Peyer's patch (tissue), 4 donors: ENCODE measurements around the gene SRC. TPM values are rescaled to one million over a fixed set of nuclear protein-coding genes. Genes with fewer than 3 reads are reported as not detected.

Source experiments
- DNase-seq, 3 donors: peaks; one replicate each; pipeline ENCODE4 v3.0.0-alpha.2; 2017 to 2019
- H3K27ac ChIP-seq, 4 donors: fragments of 200-600 bp; sonication (generic); one replicate each; pipeline ENCODE4 v1.5.1; 2016 to 2019
- H3K27me3 ChIP-seq, 2 donors: fragments of 200-600 bp; sonication (generic); one replicate each; pipeline ENCODE4 v1.5.1; 2019
- H3K36me3 ChIP-seq, 3 donors: fragments of 200-600 bp; sonication (generic); one replicate each; pipeline ENCODE4 v1.5.1; 2016 to 2019
- H3K4me1 ChIP-seq, 4 donors: fragments of 200-600 bp; sonication (generic); one replicate each; pipeline ENCODE4 v1.5.1; 2016 to 2019
- H3K4me3 ChIP-seq, 4 donors: fragments of 200-600 bp; sonication (generic); 1 replicate in 3 of 4; 2 replicates in 1 of 4; pipeline ENCODE4 v1.5.1; 2016 to 2019; ENCODE audit warnings: mild to moderate bottlenecking in 1 of 4
- H3K9me3 ChIP-seq, 4 donors: fragments of 200-600 bp; sonication (generic); one replicate each; pipeline ENCODE4 v1.5.1; 2016 to 2019; ENCODE audit warnings: mild to moderate bottlenecking in 1 of 4
- CTCF ChIP-seq, 6 experiments: fragments of 450-650 bp in 4 of 6; fragments of 200-600 bp in 2 of 6; sonication (generic) in 1 of 6; IDR thresholded peaks; one replicate each; pipeline ENCODE4 v1.5.1; 2017 to 2019; ENCODE audit warnings: antibody characterized with exemption in 6 of 6, mild to moderate bottlenecking in 3 of 6, moderate library complexity in 1 of 6
- POLR2A ChIP-seq, 2 donors: fragments of 450-650 bp; IDR thresholded peaks; one replicate each; pipeline ENCODE4 v1.5.1; 2017; ENCODE audit warnings: antibody characterized with exemption in 2 of 2, mild to moderate bottlenecking in 2 of 2, moderate library complexity in 2 of 2
- total RNA-seq, 4 donors: library from RNA; depleted of rRNA; stranded (reverse); fragments of >200 nt; gene quantifications; one replicate each; pipeline ENCODE4 v1.1.0, GENCODE V29; 2016

The SRC gene
- total RNA-seq, 4 donors from 2014 or later = 85.8 to 187 (median 146) TPM

DNA sequence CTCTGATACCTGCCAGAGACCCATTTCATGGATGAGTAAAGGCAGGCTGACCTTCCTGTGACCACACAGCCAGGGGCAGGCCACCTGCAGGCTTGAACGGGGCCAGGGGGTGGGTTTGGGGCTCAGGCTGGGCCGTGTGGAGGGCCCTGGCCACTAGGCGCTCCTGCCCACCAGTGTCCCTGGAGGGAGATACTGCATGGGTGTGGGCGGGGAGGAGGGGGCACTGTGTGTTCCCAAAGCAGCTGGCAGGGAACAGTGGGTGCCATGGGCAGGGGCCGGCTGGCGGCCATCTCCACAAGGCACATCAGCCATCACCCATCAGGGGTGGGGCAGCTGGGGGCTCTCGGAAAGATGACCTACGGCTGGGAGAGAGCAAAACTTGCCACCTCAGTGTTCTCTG lies 15.4 kb downstream of the SRC start:
- no peak overlapping the region for H3K27ac ChIP-seq
- DNase-seq = peak in 2 of 3 donors; percentile 28 to 33
- H3K36me3 ChIP-seq = peaks cover 0 to 22% (median 0%) of the 10 kb centered on the region in 3 donors
- no peak overlapping the region for H3K4me3 ChIP-seq
- no peaks in the 10 kb centered on the region for H3K9me3 ChIP-seq
- no peaks in the 10 kb centered on the region for H3K27me3 ChIP-seq
- TF ChIP-seq CTCF (IDR thresholded peaks at IDR 0.05) (no peak), POLR2A (IDR thresholded peaks at IDR 0.05) (no peak)
- H3K4me1 ChIP-seq = peaks cover 0 to 26% (median 0%) of the 10 kb centered on the region in 4 donors

DNA sequence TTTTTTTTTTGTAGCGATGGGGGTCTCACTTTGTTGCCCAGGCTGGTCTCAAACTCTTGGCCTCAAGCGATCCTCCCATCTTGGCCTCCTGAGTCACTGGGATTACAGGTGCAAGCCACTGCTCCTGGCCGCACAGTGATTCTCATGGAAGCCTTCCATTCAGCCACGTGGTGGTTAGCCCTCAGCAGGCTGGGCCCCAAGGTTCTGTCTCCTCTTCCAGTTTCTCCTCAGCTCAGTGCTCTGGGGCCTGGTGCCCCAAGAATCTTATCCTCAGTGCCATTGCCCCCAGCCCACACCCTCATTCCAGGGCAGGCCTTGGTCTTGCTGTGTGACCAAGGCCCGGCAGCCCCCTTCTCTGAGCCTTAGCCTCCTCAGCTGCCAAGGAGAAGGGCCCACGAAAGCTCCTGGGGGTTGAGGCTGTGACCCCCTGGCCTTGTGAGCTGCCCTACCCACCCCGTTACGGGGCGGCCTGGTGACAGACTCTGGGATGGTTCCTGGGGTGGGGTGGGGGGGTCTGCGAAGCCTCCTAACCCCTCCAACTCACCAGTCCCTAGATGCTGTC lies 16.4 kb downstream of the SRC start:
- H3K36me3 ChIP-seq = peaks cover 0 to 31% (median 0%) of the 10 kb centered on the region in 3 donors
- peak in 1 of 3 donors; percentile 43 for DNase-seq
- H3K4me1 ChIP-seq = peaks cover 0 to 16% (median 0%) of the 10 kb centered on the region in 4 donors

DNA sequence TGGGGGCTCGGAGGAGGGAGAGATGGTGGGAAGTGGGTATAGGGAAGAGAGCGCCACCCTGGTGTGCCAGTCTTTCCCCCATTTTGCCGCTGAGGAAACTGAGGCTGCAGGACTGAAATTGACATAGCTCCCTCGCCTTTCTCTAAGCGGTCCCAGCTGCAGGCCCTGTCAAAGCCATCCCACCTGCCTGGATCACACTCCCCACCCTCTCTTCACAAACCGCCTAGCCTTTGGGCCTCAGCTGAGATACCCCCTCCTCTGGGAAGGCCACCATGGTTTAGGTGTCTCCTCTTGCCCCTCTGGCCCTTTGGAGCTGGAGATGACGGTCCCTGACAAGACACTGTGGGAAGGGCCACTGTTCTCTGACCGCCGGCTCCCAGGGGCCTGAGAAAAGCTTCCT lies 16.9 kb downstream of the SRC start:
- H3K4me1 ChIP-seq = peaks cover 0 to 11% (median 0%) of the 10 kb centered on the region in 4 donors
- TF ChIP-seq CTCF (IDR thresholded peaks at IDR 0.05) = no peak
- no peak for TF ChIP-seq POLR2A (IDR thresholded peaks at IDR 0.05)
- no peak overlapping the region for H3K27ac ChIP-seq
- H3K36me3 ChIP-seq = peaks cover 0 to 36% (median 0%) of the 10 kb centered on the region in 3 donors
- H3K9me3 ChIP-seq = no peaks in the 10 kb centered on the region
- no peaks in the 10 kb centered on the region for H3K27me3 ChIP-seq
- H3K4me3 ChIP-seq = no peak overlapping the region
- DNase-seq = peak in 2 of 3 donors; percentile 42

More for the DNA sequence above, 16.4 kb downstream of the SRC start:
- H3K27me3 ChIP-seq = no peaks in the 10 kb centered on the region
- no peak overlapping the region for H3K27ac ChIP-seq
- TF ChIP-seq CTCF (IDR thresholded peaks at IDR 0.05) (no peak), POLR2A (IDR thresholded peaks at IDR 0.05) (no peak)
- no peak overlapping the region for H3K4me3 ChIP-seq
- no peaks in the 10 kb centered on the region for H3K9me3 ChIP-seq

GRCh38 chr20:37363221-37364012 lies 17.5 kb downstream of the SRC start:
- Histone ChIP-seq H3K27me3 (no peaks in the 10 kb centered on the region), H3K9me3 (no peaks in the 10 kb centered on the region), H3K36me3 (peaks cover 0 to 36% (median 0%) of the 10 kb centered on the region in 3 donors), H3K27ac (no peak overlapping the region), H3K4me3 (no peak overlapping the region), H3K4me1 (peaks cover 0 to 5% (median 0%) of the 10 kb centered on the region in 4 donors)
- TF ChIP-seq CTCF (IDR thresholded peaks at IDR 0.05) = no peak
- no peak for TF ChIP-seq POLR2A (IDR thresholded peaks at IDR 0.05)
- DNase-seq = no peak

- no peak for DNase-seq
- Histone ChIP-seq H3K4me3 (no peak overlapping the region), H3K4me1 (no peaks in the 10 kb centered on the region), H3K9me3 (no peaks in the 10 kb centered on the region), H3K27ac (no peak overlapping the region), H3K36me3 (peaks cover 0 to 36% (median 0%) of the 10 kb centered on the region in 3 donors), H3K27me3 (no peaks in the 10 kb centered on the region)
- TF ChIP-seq CTCF (IDR thresholded peaks at IDR 0.05) (no peak), POLR2A (IDR thresholded peaks at IDR 0.05) (no peak)
Measured at GRCh38 chr20:37364013-37364926, 18.3 kb downstream of the SRC start.
